ENCODE data around the gene KIF2A.

- TF ChIP-seq POLR2A (IDR thresholded peaks at IDR 0.05) (no peak), POLR2AphosphoS5 (IDR thresholded peaks at IDR 0.05) (peak in 1 of 3 donors; percentile 7)
- TF ChIP-seq, protein P1, sequence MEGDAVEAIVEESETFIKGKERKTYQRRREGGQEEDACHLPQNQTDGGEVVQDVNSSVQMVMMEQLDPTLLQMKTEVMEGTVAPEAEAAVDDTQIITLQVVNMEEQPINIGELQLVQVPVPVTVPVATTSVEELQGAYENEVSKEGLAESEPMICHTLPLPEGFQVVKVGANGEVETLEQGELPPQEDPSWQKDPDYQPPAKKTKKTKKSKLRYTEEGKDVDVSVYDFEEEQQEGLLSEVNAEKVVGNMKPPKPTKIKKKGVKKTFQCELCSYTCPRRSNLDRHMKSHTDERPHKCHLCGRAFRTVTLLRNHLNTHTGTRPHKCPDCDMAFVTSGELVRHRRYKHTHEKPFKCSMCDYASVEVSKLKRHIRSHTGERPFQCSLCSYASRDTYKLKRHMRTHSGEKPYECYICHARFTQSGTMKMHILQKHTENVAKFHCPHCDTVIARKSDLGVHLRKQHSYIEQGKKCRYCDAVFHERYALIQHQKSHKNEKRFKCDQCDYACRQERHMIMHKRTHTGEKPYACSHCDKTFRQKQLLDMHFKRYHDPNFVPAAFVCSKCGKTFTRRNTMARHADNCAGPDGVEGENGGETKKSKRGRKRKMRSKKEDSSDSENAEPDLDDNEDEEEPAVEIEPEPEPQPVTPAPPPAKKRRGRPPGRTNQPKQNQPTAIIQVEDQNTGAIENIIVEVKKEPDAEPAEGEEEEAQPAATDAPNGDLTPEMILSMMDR (IDR thresholded peaks at IDR 0.05) = no peak
These were observed 403 bp downstream of the KIF2A start for GRCh38 chr5:62306323-62306895.

All from breast epithelium (tissue), 3 donors.